GM18858 (cell line): ENCODE results near the gene DCC.

Experiments
- ATAC-seq: cut with Tn5 transposase; IDR thresholded peaks from one replicate; pipeline ENCODE4 v1.9.1; 2021; ENCODE audit not compliant: unreplicated experiment

Gene DCC

GRCh38 chr18:52426041-52426440, 86.0 kb downstream of the DCC start:
- ATAC-seq: no peak

- ATAC-seq: no peak
Observed at GRCh38 chr18:52426462-52426861, 86.5 kb downstream of the DCC start.

- no peak for ATAC-seq
Observed at GRCh38 chr18:52427521-52428175, 87.7 kb downstream of the DCC start.

- no peak for ATAC-seq
Observed at GRCh38 chr18:52431683-52432082, 91.7 kb downstream of the DCC start.

GRCh38 chr18:52433797-52434196, 93.8 kb downstream of the DCC start:
- ATAC-seq: no peak

GRCh38 chr18:52435301-52435700, 95.3 kb downstream of the DCC start:
- ATAC-seq: no peak

DNA sequence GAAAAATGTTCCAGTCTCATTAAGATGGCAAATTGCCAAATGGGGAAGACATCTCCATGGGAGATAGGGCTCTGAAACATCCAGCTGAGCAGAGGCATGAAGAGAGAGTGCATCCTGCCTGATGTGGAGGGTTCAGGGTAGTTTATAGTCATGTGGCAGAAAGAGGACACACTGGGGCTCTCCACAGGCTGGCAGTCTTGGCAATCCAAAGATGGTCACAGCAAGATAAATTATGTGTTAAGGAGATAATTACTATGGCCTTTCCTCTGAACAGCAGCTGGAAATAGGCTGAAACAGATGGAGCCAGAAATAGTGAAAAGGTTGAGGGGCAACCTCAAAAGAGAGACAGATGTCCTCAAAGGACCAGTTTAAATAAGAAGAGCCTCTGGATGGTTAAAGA, 97.2 kb downstream of the DCC start:
- ATAC-seq: no peak

- no peak for ATAC-seq
Observed at GRCh38 chr18:52439457-52439856, 99.5 kb downstream of the DCC start.

- no peak for ATAC-seq
Observed at GRCh38 chr18:52441794-52442193, 101.8 kb downstream of the DCC start.

DNA sequence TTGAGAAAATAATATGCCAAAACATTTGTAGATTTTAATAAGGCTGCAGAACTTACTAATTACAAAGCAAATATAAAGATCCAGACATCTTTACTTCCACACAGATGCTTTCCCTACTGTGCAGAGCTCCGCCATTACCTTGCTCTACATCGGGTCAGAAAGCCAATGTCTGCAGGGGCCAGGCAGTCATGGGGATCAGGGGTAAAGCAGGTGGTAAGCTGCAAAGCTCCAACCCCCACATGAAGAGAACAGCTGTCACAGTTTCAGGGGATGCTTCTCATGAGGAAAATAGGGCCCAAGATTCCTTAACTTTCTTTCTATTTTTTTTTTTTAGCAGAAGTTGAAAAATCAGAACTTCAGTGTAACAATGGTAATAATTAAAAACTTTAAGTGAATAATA, 102.7 kb downstream of the DCC start:
- ATAC-seq: no peak

GRCh38 chr18:52451256-52451655, 111.3 kb downstream of the DCC start:
- ATAC-seq: no peak

- no peak for ATAC-seq
Observed at GRCh38 chr18:52451851-52452250, 111.9 kb downstream of the DCC start.

DNA sequence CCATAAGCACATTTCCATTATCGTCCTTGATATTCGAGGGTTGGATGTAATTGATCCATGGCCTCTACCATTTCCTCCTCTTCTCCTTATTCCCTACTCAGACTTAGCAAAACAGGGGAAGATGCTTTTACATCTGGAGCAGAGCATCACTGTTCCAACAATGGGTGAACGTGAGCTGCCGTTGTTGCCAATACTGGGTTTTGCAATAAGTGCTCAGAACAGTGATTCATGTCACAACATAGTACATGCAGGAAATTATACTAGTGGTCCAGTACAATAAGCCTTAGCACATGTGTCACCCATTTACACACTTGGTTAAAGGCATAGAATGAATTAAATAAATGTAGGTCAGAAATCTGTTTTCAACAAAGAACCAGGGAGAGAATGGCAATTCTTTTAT, 112.4 kb downstream of the DCC start:
- ATAC-seq: no peak

- no peak for ATAC-seq
Observed at GRCh38 chr18:52459890-52460289, 119.9 kb downstream of the DCC start.

DNA sequence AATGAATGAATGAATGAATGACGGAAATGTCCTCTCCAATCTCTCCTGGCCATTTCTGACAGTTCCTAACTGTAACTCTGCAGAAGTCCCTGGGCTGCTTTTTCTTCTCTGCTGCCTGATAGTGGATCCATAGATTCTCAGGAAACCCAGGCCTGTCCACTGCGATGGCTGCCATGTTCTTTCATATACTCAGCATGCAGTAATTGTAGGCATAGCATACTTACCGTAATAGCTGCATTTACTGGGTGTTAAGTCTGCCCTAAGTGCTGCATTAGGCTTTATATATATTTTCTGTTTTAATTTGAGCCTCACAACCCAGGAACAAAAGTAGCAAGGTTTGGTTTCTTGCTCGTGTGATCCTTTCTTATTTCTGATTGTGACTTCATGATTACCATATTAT, 122.9 kb downstream of the DCC start:
- no peak for ATAC-seq

DNA sequence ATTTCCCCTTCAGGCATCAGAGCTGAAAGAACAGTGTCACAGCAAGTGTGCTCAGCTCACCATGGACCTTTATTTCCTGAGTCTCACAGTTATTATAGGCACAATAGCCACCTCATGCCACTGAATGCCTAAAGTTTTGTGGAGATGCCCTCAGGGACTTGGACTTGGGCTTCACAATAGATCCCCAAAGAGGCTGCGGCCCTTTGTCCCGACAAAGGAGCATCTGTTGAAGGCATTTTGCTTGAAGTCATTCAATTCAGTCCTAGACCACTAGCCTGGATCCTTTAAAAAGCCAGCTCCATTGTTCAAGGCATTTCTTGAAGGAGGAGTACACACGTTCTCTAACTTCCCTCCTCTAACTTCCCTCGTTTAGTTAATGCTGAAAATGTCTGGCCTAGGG, 125.4 kb downstream of the DCC start:
- ATAC-seq: no peak

- ATAC-seq: no peak
Observed at GRCh38 chr18:52468496-52468895, 128.5 kb downstream of the DCC start.

- no peak for ATAC-seq
Observed at GRCh38 chr18:52475325-52475724, 135.3 kb downstream of the DCC start.

GRCh38 chr18:52481116-52481515, 141.1 kb downstream of the DCC start:
- ATAC-seq: no peak

DNA sequence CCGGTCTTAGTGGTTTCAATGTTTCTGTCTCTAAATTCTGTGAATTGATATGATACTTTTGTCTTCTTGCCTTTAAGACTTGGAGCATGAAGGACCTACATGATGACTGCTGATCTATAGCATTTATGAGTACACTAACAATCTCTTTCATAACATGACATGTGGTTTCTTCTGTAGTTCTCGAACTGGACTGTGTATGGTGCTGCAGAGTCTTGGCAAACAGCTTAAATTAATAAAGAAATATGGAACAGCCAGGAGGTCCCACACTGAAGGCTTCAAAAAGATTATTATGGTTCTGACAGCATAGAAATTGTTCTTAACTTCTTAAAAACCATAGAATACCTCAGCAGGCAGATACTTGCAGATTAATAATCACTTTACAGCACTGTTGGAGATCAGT, 145.0 kb downstream of the DCC start:
- no peak for ATAC-seq

- no peak for ATAC-seq
Observed at GRCh38 chr18:52486052-52486451, 146.1 kb downstream of the DCC start.

- ATAC-seq: no peak
Observed at GRCh38 chr18:52489396-52490306, 149.7 kb downstream of the DCC start.
